ENCODE results near the gene TMEM52.

TMEM52 gene

GRCh38 chr1:1914101-1914970 is 4.7 kb downstream of the TMEM52 start:
- DNase-seq, result no peak

GRCh38 chr1:1911350-1912041 is 7.6 kb downstream of the TMEM52 start:
- DNase-seq, result no peak

GRCh38 chr1:1910651-1911331 is 8.3 kb downstream of the TMEM52 start:
- DNase-seq, result no peak

- DNase-seq, result no peak
Observed at GRCh38 chr1:1910033-1910465, 9.0 kb downstream of the TMEM52 start.

- DNase-seq, result no peak
Observed at GRCh38 chr1:1908506-1908791, 10.6 kb downstream of the TMEM52 start.

GRCh38 chr1:1907098-1907736 is 11.9 kb downstream of the TMEM52 start:
- no peak for DNase-seq

GRCh38 chr1:1906185-1907097 is 12.6 kb downstream of the TMEM52 start:
- no peak for DNase-seq

- DNase-seq, result no peak
Observed at GRCh38 chr1:1903224-1903623, 15.9 kb downstream of the TMEM52 start.

GRCh38 chr1:1901641-1902294 is 17.3 kb downstream of the TMEM52 start:
- DNase-seq, result no peak

GRCh38 chr1:1900883-1901640 is 18.0 kb downstream of the TMEM52 start:
- DNase-seq, result no peak

GRCh38 chr1:1899967-1900327 is 19.1 kb downstream of the TMEM52 start:
- no peak for DNase-seq

- no peak for DNase-seq
Observed at GRCh38 chr1:1899266-1899966, 19.7 kb downstream of the TMEM52 start.

GRCh38 chr1:1898246-1898933 is 20.7 kb downstream of the TMEM52 start:
- no peak for DNase-seq

- DNase-seq, result no peak
Observed at GRCh38 chr1:1895456-1896336, 23.4 kb downstream of the TMEM52 start.

- DNase-seq, result no peak
Observed at GRCh38 chr1:1895060-1895418, 24.0 kb downstream of the TMEM52 start.

GRCh38 chr1:1894354-1895059 is 24.6 kb downstream of the TMEM52 start:
- DNase-seq, result no peak

- DNase-seq, result no peak
Observed at GRCh38 chr1:1893997-1894353, 25.1 kb downstream of the TMEM52 start.

GRCh38 chr1:1893291-1893985 is 25.6 kb downstream of the TMEM52 start:
- DNase-seq, result no peak

All from NCI-H1105 (cell line).